Activated CD4-positive, alpha-beta T cell treated with anti-CD3 and anti-CD28 coated beads for 1 hour (primary cell): ENCODE results near the gene STON1.
"Not testable (repeated sequence)": the region's sequence is repeated elsewhere in the genome, so short reads cannot be mapped to it uniquely, and the experiment has no call there.

Experiments
- DNase-seq: peaks from one replicate; pipeline ENCODE4 v3.0.0-alpha.2; 2020

Gene STON1, protein sequence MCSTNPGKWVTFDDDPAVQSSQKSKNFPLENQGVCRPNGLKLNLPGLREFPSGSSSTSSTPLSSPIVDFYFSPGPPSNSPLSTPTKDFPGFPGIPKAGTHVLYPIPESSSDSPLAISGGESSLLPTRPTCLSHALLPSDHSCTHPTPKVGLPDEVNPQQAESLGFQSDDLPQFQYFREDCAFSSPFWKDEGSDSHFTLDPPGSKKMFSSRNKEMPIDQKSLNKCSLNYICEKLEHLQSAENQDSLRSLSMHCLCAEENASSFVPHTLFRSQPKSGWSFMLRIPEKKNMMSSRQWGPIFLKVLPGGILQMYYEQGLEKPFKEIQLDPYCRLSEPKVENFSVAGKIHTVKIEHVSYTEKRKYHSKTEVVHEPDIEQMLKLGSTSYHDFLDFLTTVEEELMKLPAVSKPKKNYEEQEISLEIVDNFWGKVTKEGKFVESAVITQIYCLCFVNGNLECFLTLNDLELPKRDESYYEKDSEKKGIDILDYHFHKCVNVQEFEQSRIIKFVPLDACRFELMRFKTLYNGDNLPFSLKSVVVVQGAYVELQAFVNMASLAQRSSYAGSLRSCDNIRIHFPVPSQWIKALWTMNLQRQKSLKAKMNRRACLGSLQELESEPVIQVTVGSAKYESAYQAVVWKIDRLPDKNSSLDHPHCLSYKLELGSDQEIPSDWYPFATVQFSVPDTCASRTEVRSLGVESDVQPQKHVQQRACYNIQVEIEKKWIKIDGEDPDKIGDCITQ

DNA sequence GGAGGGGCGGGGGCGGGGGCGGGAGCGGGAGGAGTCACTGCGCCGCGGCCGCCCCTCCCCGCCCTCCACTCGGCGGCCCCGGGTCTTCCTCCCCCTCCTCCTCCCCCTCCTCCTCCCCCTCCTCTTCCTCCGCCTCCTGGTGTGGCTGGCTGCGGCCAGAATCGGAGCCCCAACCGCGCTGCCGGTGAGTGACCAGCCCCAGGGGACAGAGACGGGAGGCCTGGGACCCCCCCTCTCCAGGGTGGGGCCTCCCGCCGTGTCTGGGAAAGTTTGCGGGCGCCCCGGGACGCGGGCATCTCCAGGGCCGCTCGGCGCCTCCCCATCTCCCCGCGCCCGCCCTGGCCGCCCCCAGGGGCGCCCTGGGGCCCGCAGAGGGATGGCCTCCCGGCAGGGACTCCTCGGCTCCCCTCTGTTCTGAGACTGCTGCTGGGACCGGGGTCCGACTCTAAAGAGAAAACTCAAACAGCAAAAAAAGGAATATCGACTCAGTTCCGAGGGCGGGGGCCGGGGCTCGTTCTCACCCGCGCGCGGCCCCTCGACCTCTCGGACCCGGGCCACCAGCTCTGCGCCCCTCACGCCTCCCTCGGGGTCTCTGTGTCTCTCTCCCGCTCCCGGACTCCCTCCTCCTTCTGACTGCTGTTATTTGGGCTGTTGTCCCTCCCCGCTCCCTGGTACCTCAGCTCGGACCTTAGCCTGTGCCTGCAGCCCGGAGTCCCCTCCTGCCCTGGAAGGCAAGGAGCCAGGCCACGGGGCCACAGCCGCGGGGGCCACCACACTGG, at the start of gene STON1:
STON1 (plus strand) TSS at position 122 of the 779 bp plus-strand sequence. CDS start 50,480 bp downstream, outside the sequence.
- DNase-seq: no peak

DNA sequence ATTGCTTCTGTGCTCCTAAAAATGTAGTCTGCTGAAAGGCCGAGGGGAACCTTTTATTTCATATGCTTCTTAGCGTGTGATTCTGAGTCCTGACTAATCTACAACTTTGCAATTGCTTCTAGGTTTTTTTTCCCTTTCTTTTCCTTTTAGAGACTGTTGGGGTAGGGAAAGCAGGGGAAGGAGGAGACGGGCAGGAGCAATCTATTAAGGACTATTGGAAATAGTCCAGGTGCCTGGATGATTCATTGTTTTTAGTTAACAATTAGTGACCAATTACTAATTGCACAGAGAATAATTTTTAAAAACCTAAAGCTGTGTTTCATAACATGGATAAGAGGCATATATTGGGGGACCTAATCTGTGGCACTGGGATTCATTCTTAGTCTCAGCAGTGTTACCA, 49.4 kb upstream of the STON1 start:
- no peak for DNase-seq

DNA sequence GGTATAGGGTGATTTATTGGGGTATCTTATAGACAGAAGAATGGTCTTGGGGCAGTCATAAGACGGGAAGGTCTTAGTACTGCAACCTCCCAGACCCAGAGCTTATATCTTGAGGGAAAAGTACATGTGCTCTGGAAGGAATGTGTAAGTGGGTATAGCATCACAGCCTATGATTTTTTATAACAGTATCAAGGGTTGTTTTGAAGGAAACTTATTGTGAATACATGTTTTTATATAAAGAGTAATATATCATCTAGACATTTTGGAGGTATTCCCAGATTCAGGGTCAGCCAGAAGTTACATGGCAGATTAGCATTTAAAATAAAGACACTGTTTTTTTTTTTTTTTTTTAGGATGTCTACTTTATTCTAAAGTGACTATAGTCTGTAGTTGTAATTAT, 47.6 kb upstream of the STON1 start:
- no peak for DNase-seq

- no peak for DNase-seq
Observed at GRCh38 chr2:48482769-48483168, 47.2 kb upstream of the STON1 start.

DNA sequence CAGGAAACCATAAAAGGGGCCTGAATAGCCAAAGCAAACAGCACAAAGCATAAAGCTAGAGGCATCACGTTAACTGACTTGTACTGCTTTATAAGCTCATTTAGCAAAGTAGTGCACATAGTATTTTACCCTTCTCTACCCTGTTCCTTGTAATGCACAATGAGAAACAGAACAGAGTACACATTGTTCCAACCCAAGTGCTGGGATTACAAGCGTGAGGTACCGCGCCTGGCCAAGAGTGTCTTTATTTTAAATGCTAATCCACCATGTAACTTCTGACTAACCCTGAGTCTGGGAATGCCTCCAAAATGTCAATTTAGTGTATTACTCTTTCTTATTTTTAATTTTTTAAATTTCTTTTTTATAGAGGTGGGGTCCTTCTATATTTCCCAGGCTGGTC, 46.4 kb upstream of the STON1 start:
- DNase-seq: no peak

DNA sequence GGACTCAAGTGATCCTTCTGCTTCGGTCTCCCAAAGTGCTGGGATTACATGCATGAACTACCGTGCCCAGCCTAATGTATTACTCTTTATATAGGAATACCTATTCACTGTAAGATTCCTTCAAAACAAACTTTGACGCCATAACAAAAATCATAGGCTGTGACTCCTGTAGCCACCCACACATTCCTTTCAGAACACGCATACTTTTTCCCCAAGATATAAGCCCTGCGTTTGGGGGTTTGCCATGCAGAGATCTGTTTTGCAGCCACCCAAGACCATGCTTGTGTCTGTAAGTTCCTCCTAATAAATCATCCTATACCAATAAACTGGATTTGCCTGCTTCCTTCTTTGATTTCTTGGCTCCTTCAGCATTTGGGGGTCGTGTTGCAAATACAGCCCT, 46.0 kb upstream of the STON1 start:
- no peak for DNase-seq

DNA sequence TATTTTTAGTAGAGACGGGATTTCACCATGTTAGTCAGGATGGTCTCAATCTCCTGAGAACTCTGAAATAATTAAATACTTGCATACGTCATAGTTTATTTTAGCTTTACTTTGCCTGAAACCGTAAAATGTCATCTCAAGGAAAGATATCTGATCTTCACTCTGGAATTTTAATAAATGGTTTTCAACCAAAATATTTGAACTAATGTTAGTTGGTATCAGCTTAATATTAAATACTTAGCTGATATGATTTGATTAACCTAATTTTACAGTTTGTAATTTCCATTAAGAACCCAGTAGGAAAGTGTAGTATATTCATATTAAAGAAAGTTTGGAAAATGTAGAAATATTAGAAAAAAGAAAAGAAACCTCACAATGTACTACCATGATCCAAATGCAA, 41.4 kb upstream of the STON1 start:
- DNase-seq: no peak

- DNase-seq: no peak
Observed at GRCh38 chr2:48496849-48497248, 33.1 kb upstream of the STON1 start.

DNA sequence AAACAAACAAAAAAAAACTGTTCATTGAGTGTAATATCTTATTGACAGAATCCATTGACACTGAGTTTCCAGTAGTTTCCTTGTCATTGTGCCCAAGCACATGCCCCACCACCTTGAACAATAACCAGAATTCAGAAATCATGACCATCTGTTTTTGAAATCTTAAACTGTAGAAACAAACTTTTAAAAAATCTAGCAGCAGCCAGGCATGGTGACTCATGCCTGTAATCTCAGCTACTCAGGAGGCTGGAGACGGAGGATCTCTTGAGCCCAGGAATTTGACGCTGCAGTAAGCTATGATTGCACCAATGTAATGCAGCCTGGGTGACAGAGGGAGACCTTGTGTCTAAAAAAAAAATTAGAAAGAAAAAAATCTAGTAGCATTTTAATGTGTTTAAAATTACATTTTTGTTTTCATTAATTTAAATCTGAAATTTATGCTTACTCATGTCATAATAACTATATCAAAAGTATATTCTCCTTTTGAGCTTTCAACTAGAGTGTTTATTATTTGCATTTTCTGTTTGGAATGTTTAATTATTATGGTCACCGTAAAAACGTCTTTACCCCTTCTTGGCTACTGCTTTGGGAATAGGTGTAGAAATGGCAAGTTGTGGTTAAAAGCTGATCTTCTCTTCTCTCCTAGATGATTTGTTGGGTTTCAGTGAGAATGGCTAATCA, 25.2 kb upstream of the STON1 start:
- no peak for DNase-seq

DNA sequence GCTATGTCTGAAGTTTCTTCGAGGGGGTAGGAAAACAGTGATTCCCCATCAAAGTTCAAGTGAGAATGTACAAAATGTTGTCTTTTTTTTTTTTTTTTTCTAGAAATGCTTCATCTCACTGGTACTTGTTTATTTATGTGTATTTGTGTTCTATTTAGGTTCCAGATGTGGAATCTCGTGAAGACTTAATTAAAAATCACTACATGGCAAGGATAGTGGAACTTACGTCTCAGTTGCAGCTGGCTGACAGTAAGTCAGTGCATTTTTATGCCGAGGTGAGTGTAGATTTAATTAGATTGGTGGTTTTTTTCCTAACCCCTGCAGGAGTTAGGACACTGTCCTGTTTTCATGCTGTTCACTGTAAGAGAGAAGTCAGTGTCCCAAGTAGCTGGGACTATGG, 22.8 kb upstream of the STON1 start:
- DNase-seq: no peak

DNA sequence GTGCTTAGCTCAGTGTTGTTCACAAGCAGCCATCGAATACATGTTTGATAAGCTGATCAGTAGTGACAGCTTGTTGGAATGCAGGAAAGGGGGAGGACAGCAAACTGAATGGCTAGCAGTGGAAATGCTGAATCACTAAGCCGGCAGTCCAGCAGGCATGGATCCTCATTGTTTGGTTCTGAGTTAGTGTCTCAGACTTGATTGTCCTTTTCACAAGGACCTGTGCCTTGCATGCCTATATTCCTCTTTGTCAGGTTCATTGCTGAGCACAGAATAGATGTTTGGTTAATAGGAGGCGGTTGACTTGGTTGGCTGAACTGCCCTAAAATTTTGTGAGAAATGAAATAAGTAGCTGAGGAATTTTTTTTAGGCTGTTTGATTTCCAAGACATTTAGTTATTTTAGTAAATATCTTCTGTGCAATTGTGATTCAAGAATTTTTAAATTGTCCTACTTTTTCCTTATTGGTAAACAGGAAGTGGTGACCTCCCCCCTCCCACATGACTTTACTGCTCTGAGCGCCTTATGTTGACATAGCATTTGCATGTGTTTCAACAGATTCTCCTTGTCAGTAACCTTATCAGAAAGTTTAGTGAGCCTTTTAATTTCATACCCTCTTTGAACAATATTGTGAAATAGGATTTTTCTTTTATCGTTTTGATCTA, 21.4 kb upstream of the STON1 start:
- no peak for DNase-seq

DNA sequence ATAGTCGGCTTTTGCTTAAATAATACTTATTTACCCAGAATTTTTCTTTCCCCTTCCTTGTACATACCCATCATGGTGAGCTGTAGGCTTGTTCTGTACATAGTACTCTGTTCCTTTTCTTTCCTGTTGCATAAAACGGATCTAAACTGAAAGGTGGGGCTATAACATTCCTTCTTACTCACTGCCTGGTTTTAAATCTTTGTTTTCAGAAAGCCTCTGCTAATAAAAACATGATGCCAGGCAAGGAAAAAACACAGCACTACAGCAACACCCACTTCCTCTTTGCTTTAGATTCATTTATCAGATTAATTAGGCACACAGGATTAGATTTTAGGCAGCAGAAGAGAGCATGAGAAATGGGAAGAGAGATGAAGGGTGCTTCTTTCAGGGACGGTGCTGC, 19.6 kb upstream of the STON1 start:
- DNase-seq: no peak

GRCh38 chr2:48511849-48512470, 18.0 kb upstream of the STON1 start:
- DNase-seq: no peak

- no peak for DNase-seq
Observed at GRCh38 chr2:48512571-48512970, 17.4 kb upstream of the STON1 start.

GRCh38 chr2:48514348-48515003, 15.5 kb upstream of the STON1 start:
- DNase-seq: no peak

- no peak for DNase-seq
Observed at GRCh38 chr2:48515513-48515985, 14.4 kb upstream of the STON1 start.

DNA sequence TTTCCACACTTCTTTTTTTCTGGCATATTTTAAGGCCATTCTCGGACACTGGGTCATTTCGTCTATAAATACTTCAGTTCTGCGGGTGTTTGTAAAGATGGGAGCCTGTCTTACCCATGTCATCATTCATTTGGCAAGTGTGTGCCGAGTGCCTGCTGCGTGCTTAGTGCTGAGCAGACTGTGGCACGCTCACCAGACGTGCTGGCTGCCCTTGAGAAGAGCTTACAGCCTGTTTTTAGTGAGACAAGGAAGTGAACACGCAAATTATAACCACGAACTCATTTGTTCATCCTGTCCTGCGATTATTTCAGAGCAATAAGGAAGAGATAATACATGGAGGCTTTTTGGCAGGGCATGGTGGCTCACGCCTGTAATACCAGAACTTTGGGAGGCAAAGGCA, 10.4 kb upstream of the STON1 start:
- no peak for DNase-seq

DNA sequence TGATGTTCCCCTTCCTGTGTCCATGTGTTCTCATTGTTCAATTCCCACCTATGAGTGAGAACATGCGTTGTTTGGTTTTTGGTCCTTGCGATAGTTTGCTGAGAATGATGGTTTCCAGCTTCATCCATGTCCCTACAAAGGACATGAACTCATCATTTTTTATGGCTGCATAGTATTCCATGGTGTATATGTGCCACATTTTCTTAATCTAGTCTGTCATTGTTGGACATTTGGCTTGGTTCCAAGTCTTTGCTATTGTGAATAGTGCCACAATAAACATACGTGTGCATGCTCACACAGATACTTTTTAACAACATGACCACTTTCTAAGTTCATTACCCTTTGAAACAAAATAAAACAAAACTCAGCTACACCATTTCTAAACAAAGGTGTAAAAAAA, 5.2 kb upstream of the STON1 start:
- not testable (repeated sequence) for DNase-seq

GRCh38 chr2:48525269-48525943, 4.5 kb upstream of the STON1 start:
- no peak for DNase-seq

DNA sequence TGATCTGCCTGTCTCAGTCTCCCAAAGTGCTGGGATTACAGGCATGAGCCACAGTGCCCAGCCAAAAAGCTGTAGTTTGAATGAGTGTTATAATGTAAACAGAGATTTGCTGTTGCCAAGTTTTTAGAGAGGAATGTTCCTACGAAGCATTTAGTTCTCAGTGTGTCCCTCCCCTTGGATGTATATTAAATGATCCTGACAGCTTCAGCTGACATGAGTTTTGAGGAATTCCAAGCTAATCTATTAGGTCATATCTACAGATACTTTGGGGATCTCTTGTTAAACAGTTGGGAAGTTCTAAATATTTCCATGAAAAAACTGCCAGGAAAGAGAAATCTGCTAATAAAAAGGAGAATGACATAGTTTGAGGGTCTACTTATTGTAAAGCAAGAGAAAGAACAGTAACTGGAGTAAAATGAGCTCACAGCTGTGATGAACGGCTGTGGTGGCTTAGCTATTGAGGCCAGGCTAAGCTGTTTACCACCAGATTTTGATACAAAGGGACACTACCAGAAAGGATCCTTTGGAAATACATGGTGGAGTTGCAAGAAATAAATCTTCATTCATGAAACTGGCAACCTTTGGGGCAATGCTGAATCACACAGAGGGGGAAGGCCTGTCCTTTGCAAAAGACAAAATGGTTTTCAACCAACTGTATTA, 2.6 kb upstream of the STON1 start:
- no peak for DNase-seq
